GM10266 (cell line): ENCODE data around the gene PPP2R2B.
"Not testable (repeated sequence)": the region's sequence is repeated elsewhere in the genome, so short reads cannot be mapped to it uniquely, and the experiment has no call there.

Experiments
- DNase-seq: peaks from one replicate; pipeline ENCODE4 v3.0.0; 2012; ENCODE audit errors: extremely low spot score
- CTCF ChIP-seq: IDR thresholded peaks from 2 replicates; pipeline ENCODE4 v1.5.1; 2012; ENCODE audit warnings: mild to moderate bottlenecking, low read depth; ENCODE audit not compliant: control insufficient read depth, insufficient read depth; ENCODE audit errors: missing control alignments

Gene PPP2R2B

GRCh38 chr5:146560205-146560812, 318.2 kb downstream of the PPP2R2B start:
- TF ChIP-seq CTCF: no peak
- DNase-seq: no peak

GRCh38 chr5:146556884-146557283, 321.7 kb downstream of the PPP2R2B start:
- peak; percentile 13 for TF ChIP-seq CTCF

DNA sequence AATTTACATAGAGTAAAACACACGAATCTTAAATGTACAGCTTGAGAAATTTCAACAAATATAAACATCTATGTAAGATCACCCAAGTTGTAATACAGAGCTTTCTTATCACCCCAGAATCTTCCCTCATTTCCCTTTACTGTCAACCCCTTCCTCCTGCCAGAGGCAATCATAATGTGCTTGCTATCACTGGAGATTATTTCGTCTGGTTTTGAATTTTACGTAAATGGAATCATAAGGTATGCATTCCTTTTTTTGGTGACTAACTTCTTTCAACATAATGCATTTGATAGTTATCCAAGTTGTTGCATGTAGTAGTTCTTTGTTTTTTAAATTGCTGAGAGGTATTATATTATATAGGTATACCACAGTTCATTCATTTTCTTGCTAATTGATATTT, 325.1 kb downstream of the PPP2R2B start:
- no peak for DNase-seq
- TF ChIP-seq CTCF: no peak

More at GRCh38 chr5:146556884-146557283, 321.7 kb downstream of the PPP2R2B start:
- not testable (repeated sequence) for DNase-seq

- DNase-seq: no peak
- TF ChIP-seq CTCF: no peak
These were observed 328.9 kb downstream of the PPP2R2B start for GRCh38 chr5:146549615-146550014.

GRCh38 chr5:146548781-146549449, 329.6 kb downstream of the PPP2R2B start:
- DNase-seq: no peak

GRCh38 chr5:146544232-146544631, 334.3 kb downstream of the PPP2R2B start:
- no peak for TF ChIP-seq CTCF
- DNase-seq: no peak

More at GRCh38 chr5:146548781-146549449, 329.6 kb downstream of the PPP2R2B start:
- no peak for TF ChIP-seq CTCF
